Osteoblast (primary cell): ENCODE data around the gene MCF2L. TPM values are rescaled to one million over a fixed set of nuclear protein-coding genes. Genes with fewer than 3 reads are reported as not detected.

ENCODE experiments used
- DNase-seq: peaks from one replicate; pipeline ENCODE4 v3.0.0; 2011; ENCODE audit warnings: low spot score, mixed read lengths; ENCODE audit not compliant: insufficient read length; ENCODE audit errors: missing footprints
- H2AFZ ChIP-seq: 2 replicates; pipeline ENCODE4 v1.6.0; 2011; ENCODE audit warnings: mild to moderate bottlenecking, low read length
- H3K27ac ChIP-seq: 2 replicates; pipeline ENCODE4 v1.5.1; 2011; ENCODE audit warnings: mild to moderate bottlenecking, low read depth, low read length, moderate library complexity
- H3K27me3 ChIP-seq: 2 replicates; pipeline ENCODE4 v1.6.0; 2012; ENCODE audit warnings: mild to moderate bottlenecking, control low read depth, inconsistent platforms, low read length, moderate library complexity; ENCODE audit not compliant: insufficient read depth
- H3K36me3 ChIP-seq: 2 replicates; pipeline ENCODE4 v1.5.1; 2011; ENCODE audit warnings: mild to moderate bottlenecking, low read length, control low read depth, moderate library complexity; ENCODE audit not compliant: insufficient read depth
- H3K4me1 ChIP-seq: 2 replicates; pipeline ENCODE4 v1.5.1; 2011; ENCODE audit warnings: mild to moderate bottlenecking, low read length, control low read depth, moderate library complexity; ENCODE audit not compliant: insufficient read depth
- H3K4me2 ChIP-seq: 2 replicates; pipeline ENCODE4 v1.6.0; 2011; ENCODE audit warnings: mild to moderate bottlenecking, low read length; ENCODE audit not compliant: insufficient read depth
- H3K4me3 ChIP-seq: fragments of 200-600 bp; sonication (generic); 3 replicates; pipeline ENCODE4 v1.5.1; 2012; ENCODE audit warnings: mild to moderate bottlenecking, low read length, inconsistent platforms; ENCODE audit not compliant: insufficient read depth
- H3K79me2 ChIP-seq: 2 replicates; pipeline ENCODE4 v1.6.0; 2012; ENCODE audit warnings: mild to moderate bottlenecking, low read length, control low read depth, inconsistent platforms; ENCODE audit not compliant: insufficient read depth
- H3K9me3 ChIP-seq: 2 replicates; pipeline ENCODE4 v1.5.1; 2011; ENCODE audit warnings: low read depth, low read length, control low read depth
- H4K20me1 ChIP-seq: 2 replicates; pipeline ENCODE4 v1.6.0; 2012; ENCODE audit warnings: mild to moderate bottlenecking, low read length, control low read depth; ENCODE audit not compliant: insufficient read depth
- CTCF ChIP-seq: IDR thresholded peaks from 2 replicates; pipeline ENCODE4 v1.5.1; 2011; ENCODE audit warnings: mild to moderate bottlenecking, low read depth, low read length, moderate library complexity; ENCODE audit errors: extremely low read depth
- total RNA-seq: library from RNA; depleted of rRNA; stranded (reverse); fragments of >200 nt; gene quantifications from 2 replicates; pipeline ENCODE4 v1.2.3, GENCODE V29; 2012

The MCF2L gene
- total RNA-seq, 1 donor = 6.5 TPM

GRCh38 chr13:113074401-113074800 is 105.4 kb downstream of the MCF2L start:
- Histone ChIP-seq H3K79me2 (no peaks in the 10 kb centered on the region), H3K27ac (no peak overlapping the region), H3K27me3 (peaks cover 4% of the 10 kb centered on the region), H3K4me3 (no peak overlapping the region), H3K9me3 (no peaks in the 10 kb centered on the region), H4K20me1 (no peaks in the 10 kb centered on the region), H3K36me3 (no peaks in the 10 kb centered on the region), H3K4me2 (no peak overlapping the region), H2AFZ (no peak overlapping the region), H3K4me1 (no peaks in the 10 kb centered on the region)
- no peak for TF ChIP-seq CTCF
- no peak for DNase-seq

- no peaks in the 10 kb centered on the region for H3K36me3 ChIP-seq
- H3K9me3 ChIP-seq = no peaks in the 10 kb centered on the region
- no peak for TF ChIP-seq CTCF
- peaks cover 4% of the 10 kb centered on the region for H3K27me3 ChIP-seq
- H3K27ac ChIP-seq = no peak overlapping the region
- no peak for DNase-seq
- H3K79me2 ChIP-seq = no peaks in the 10 kb centered on the region
- no peak overlapping the region for H3K4me3 ChIP-seq
- no peak overlapping the region for H2AFZ ChIP-seq
- H3K4me2 ChIP-seq = no peak overlapping the region
- H4K20me1 ChIP-seq = no peaks in the 10 kb centered on the region
- no peaks in the 10 kb centered on the region for H3K4me1 ChIP-seq
Measured at GRCh38 chr13:113074876-113075275, 105.9 kb downstream of the MCF2L start.

- Histone ChIP-seq H4K20me1 (no peaks in the 10 kb centered on the region), H3K27me3 (peaks cover 2% of the 10 kb centered on the region), H3K79me2 (no peaks in the 10 kb centered on the region), H3K4me1 (no peaks in the 10 kb centered on the region), H3K27ac (no peak overlapping the region), H3K4me3 (no peak overlapping the region), H3K4me2 (no peak overlapping the region), H3K9me3 (no peaks in the 10 kb centered on the region), H3K36me3 (no peaks in the 10 kb centered on the region), H2AFZ (no peak overlapping the region)
- no peak for TF ChIP-seq CTCF
- no peak for DNase-seq
Measured at GRCh38 chr13:113075711-113076110, 106.7 kb downstream of the MCF2L start.

- no peak for TF ChIP-seq CTCF
- no peaks in the 10 kb centered on the region for H3K9me3 ChIP-seq
- no peak overlapping the region for H3K27ac ChIP-seq
- H3K27me3 ChIP-seq = no peaks in the 10 kb centered on the region
- no peaks in the 10 kb centered on the region for H3K36me3 ChIP-seq
- no peaks in the 10 kb centered on the region for H4K20me1 ChIP-seq
- H3K4me2 ChIP-seq = no peak overlapping the region
- DNase-seq = no peak
- no peaks in the 10 kb centered on the region for H3K79me2 ChIP-seq
- H2AFZ ChIP-seq = no peak overlapping the region
- no peak overlapping the region for H3K4me3 ChIP-seq
- H3K4me1 ChIP-seq = no peaks in the 10 kb centered on the region
Measured at GRCh38 chr13:113076681-113077401, 107.8 kb downstream of the MCF2L start.
